ENCODE measurements around the gene ARSD. TPM values are rescaled to one million over a fixed set of nuclear protein-coding genes. Genes with fewer than 3 reads are reported as not detected.

Gene ARSD
- total RNA-seq, 1 experiment from 2014 or later, result 42.0 TPM

DNA sequence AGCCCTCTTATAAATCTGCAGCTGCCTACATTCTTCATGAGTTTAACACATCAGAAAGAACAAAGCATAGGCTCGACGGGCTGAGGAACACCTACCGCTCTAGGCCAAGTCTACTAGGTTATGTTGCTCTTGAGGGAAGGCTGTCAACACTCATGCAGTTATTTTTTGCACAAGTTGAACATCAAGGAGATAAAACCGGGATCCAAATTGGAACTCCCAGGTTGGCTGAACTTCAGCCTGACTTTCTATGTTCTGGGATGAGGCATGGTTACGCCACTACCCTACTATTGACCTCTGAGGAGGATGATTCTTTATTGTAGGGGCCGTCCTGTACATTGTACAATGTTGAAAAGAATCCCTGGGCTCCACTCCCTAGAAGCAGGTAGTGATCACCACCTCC is 39.9 kb upstream of the ARSD start:
- H3K4me3 Mint-ChIP-seq (ENCODE audit: low read depth, unreplicated experiment), result no peak overlapping the region
- no peaks in the 10 kb centered on the region for H3K27me3 Mint-ChIP-seq (ENCODE audit: unreplicated experiment)
- TF ChIP-seq CTCF (IDR thresholded peaks at IDR 0.05; ENCODE audit: unreplicated experiment), result no peak
- DNase-seq, result no peak
- BruUV-seq (replicated peaks), result no TSS peak
- CTCF ChIA-PET, result no interaction called here
- H3K27ac Mint-ChIP-seq (ENCODE audit: unreplicated experiment), result no peak overlapping the region
- H3K4me1 Mint-ChIP-seq (ENCODE audit: low read depth, unreplicated experiment), result peaks cover 6% of the 10 kb centered on the region
- H3K36me3 Mint-ChIP-seq (ENCODE audit: insufficient read depth, unreplicated experiment), result no peaks in the 10 kb centered on the region
- intact Hi-C loops (cut with micrococcal nuclease; ENCODE audit: unreplicated experiment), result loop anchor here (10.0 kb wide), 1 partner anchor 56 kb away; no protein-coding TSS in a partner anchor
- no peaks in the 10 kb centered on the region for H3K9me3 Mint-ChIP-seq (ENCODE audit: low read depth, unreplicated experiment)

DNA sequence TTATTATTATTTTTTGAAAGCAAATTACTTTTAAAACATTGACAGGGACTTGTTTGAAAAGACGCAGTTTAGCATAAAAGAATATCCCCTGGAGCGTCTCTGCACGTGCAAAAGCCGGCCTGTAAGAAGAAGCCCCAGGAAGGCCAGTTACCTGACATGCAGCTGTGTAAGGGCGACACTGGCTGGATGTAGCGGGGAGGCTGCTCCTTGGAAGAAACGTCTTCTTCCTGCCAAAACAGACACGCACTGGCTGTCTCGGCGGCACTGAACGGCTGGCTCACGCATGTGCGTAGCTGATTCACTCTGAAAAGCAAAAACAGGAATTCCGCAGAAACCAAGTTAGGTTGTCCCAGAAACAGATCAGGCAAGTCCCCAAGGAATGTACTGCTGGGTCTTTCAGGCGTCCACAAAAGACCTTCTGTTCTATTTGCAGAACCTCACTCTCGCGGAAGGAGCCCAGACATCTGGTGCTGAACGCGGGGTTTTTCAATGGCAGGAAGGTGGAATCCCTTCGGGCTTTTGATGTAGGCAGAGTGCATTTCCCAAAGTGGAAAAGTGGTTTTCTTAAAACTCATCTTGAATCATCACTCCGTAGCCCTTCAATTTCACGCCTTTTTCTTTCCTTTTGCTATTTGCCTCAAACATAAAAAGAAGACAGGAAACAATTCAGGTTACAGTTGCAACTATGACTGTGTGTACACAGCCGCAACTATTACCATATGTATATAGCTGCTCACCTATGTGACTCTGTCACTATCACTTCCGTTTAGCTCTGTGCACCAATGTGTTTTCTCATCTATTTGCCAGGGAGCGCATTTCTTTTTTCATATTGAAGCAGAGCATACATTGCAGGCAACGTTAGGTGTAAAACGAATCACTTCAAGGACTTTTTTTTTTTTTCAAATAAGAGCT is 39.1 kb upstream of the ARSD start:
- BruUV-seq (replicated peaks), result no TSS peak
- CTCF ChIA-PET, result no interaction called here
- H3K27me3 Mint-ChIP-seq (ENCODE audit: unreplicated experiment), result no peaks in the 10 kb centered on the region
- H3K4me3 Mint-ChIP-seq (ENCODE audit: low read depth, unreplicated experiment), result no peak overlapping the region
- H3K9me3 Mint-ChIP-seq (ENCODE audit: low read depth, unreplicated experiment), result no peaks in the 10 kb centered on the region
- intact Hi-C loops (cut with micrococcal nuclease; ENCODE audit: unreplicated experiment), result loop anchor here (10.0 kb wide), 1 partner anchor 57 kb away; no protein-coding TSS in a partner anchor
- peaks cover 11% of the 10 kb centered on the region for H3K4me1 Mint-ChIP-seq (ENCODE audit: low read depth, unreplicated experiment)
- no peaks in the 10 kb centered on the region for H3K36me3 Mint-ChIP-seq (ENCODE audit: insufficient read depth, unreplicated experiment)
- TF ChIP-seq CTCF (IDR thresholded peaks at IDR 0.05; ENCODE audit: unreplicated experiment), result no peak
- no peak overlapping the region for H3K27ac Mint-ChIP-seq (ENCODE audit: unreplicated experiment)
- DNase-seq, result no peak

DNA sequence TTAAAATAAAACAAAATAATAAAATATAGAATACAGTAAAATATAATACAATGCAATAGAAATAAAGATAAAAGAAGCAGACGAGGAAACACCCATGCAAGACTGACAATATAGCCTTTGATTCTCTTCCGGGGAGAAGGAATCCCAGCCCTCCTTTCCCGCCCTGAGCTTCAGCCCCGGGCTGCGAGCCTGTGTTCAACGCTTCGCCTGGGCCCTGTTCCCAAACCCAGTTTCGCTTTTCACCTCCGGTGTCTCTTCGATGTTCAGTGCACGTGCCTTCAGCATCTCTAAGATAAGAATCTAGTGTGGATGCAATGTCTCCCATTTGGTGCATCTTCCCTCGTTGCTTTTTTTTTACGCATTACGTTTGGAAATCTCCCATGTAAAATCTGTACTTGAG is 38.4 kb upstream of the ARSD start:
- peaks cover 17% of the 10 kb centered on the region for H3K4me1 Mint-ChIP-seq (ENCODE audit: low read depth, unreplicated experiment)
- no peak overlapping the region for H3K27ac Mint-ChIP-seq (ENCODE audit: unreplicated experiment)
- DNase-seq, result no peak
- no peaks in the 10 kb centered on the region for H3K36me3 Mint-ChIP-seq (ENCODE audit: insufficient read depth, unreplicated experiment)
- BruUV-seq (replicated peaks), result no TSS peak
- intact Hi-C loops (cut with micrococcal nuclease; ENCODE audit: unreplicated experiment), result loop anchor here (10.0 kb wide), 1 partner anchor 57 kb away; no protein-coding TSS in a partner anchor
- H3K4me3 Mint-ChIP-seq (ENCODE audit: low read depth, unreplicated experiment), result no peak overlapping the region
- CTCF ChIA-PET, result no interaction called here
- TF ChIP-seq CTCF (IDR thresholded peaks at IDR 0.05; ENCODE audit: unreplicated experiment), result no peak
- no peaks in the 10 kb centered on the region for H3K9me3 Mint-ChIP-seq (ENCODE audit: low read depth, unreplicated experiment)
- H3K27me3 Mint-ChIP-seq (ENCODE audit: unreplicated experiment), result no peaks in the 10 kb centered on the region

GRCh38 chrX:2967012-2967411 is 37.9 kb upstream of the ARSD start:
- Mint-ChIP-seq H3K27ac (ENCODE audit: unreplicated experiment) (no peak overlapping the region), H3K27me3 (ENCODE audit: unreplicated experiment) (no peaks in the 10 kb centered on the region), H3K4me3 (ENCODE audit: low read depth, unreplicated experiment) (no peak overlapping the region), H3K9me3 (ENCODE audit: low read depth, unreplicated experiment) (no peaks in the 10 kb centered on the region), H3K36me3 (ENCODE audit: insufficient read depth, unreplicated experiment) (no peaks in the 10 kb centered on the region), H3K4me1 (ENCODE audit: low read depth, unreplicated experiment) (peaks cover 17% of the 10 kb centered on the region)
- DNase-seq, result no peak
- no TSS peak for BruUV-seq (replicated peaks)
- CTCF ChIA-PET, result no interaction called here
- TF ChIP-seq CTCF (IDR thresholded peaks at IDR 0.05; ENCODE audit: unreplicated experiment), result no peak
- intact Hi-C loops (cut with micrococcal nuclease; ENCODE audit: unreplicated experiment), result loop anchor here (10.0 kb wide), 1 partner anchor 58 kb away; no protein-coding TSS in a partner anchor
